Stimulated activated CD4-positive, alpha-beta T cell treated with anti-CD3 and anti-CD28 coated beads, Interleukin-12 subunit alpha, Interleukin-12 subunit beta, amount 100 ng/mL, for 48 hours (primary cell): ENCODE data around the gene MARCHF6.
"Not testable (repeated sequence)": the region's sequence is repeated elsewhere in the genome, so short reads cannot be mapped to it uniquely, and the experiment has no call there.

ENCODE experiments used
- DNase-seq, 3 donors: peaks; one replicate each; pipeline ENCODE4 v3.0.0-alpha.2; 2020; ENCODE audit warnings: low read depth in 2 of 3, low spot score in 1 of 3

The MARCHF6 gene

GRCh38 chr5:10323588-10324488, 29.7 kb upstream of the MARCHF6 start:
- DNase-seq: no peak

- DNase-seq: no peak
Observed at GRCh38 chr5:10324518-10325370, 28.8 kb upstream of the MARCHF6 start.

- DNase-seq: no peak
Observed at GRCh38 chr5:10328323-10328722, 25.2 kb upstream of the MARCHF6 start.

- DNase-seq: no peak
Observed at GRCh38 chr5:10329446-10329819, 24.1 kb upstream of the MARCHF6 start.

GRCh38 chr5:10329820-10330481, 23.5 kb upstream of the MARCHF6 start:
- DNase-seq: no peak

GRCh38 chr5:10330511-10331230, 22.8 kb upstream of the MARCHF6 start:
- DNase-seq: no peak

GRCh38 chr5:10331341-10331796, 22.1 kb upstream of the MARCHF6 start:
- DNase-seq: no peak

- no peak for DNase-seq
Observed at GRCh38 chr5:10332301-10332700, 21.2 kb upstream of the MARCHF6 start.

GRCh38 chr5:10333154-10334006, 20.1 kb upstream of the MARCHF6 start:
- DNase-seq: no peak

GRCh38 chr5:10334831-10335230, 18.7 kb upstream of the MARCHF6 start:
- DNase-seq: no peak

GRCh38 chr5:10335711-10336470, 17.6 kb upstream of the MARCHF6 start:
- DNase-seq: no peak

GRCh38 chr5:10337107-10337506, 16.4 kb upstream of the MARCHF6 start:
- no peak for DNase-seq

GRCh38 chr5:10337986-10338385, 15.5 kb upstream of the MARCHF6 start:
- no peak for DNase-seq

GRCh38 chr5:10338686-10339057, 14.8 kb upstream of the MARCHF6 start:
- no peak for DNase-seq

- DNase-seq: no peak
Observed at GRCh38 chr5:10339058-10339811, 14.3 kb upstream of the MARCHF6 start.

- no peak for DNase-seq
Observed at GRCh38 chr5:10339958-10340357, 13.5 kb upstream of the MARCHF6 start.

- DNase-seq: no peak
Observed at GRCh38 chr5:10343486-10343885, 10.0 kb upstream of the MARCHF6 start.

- not testable (repeated sequence) for DNase-seq
Observed at GRCh38 chr5:10344461-10345106, 8.9 kb upstream of the MARCHF6 start.
